ENCODE measurements around the gene PCSK5. TPM values are rescaled to one million over a fixed set of nuclear protein-coding genes. Genes with fewer than 3 reads are reported as not detected.
A peak's percentile ranks its signal among the peaks of the same experiment; 100 is the strongest.

Gene PCSK5
- total and polyA plus RNA-seq, 12 donors, result 2.2 to 31.8 (median 8.4) TPM

GRCh38 chr9:76198336-76198735 is 307.9 kb downstream of the PCSK5 start:
- Histone ChIP-seq H3K36me3 (replicated peaks in 1 of 2) (no peaks in the 10 kb centered on the region), H3K27me3 (no peaks in the 10 kb centered on the region), H3K9me3 (replicated peaks in 1 of 3) (no peaks in the 10 kb centered on the region), H3K4me1 (replicated peaks in 1 of 2) (no peaks in the 10 kb centered on the region), H3K27ac (no peak overlapping the region), H3K4me3 (no peak overlapping the region)
- DNase-seq, result peak in 3 of 7 donors; percentile 18 to 38 (median 22)
- TF ChIP-seq CTCF (IDR thresholded peaks at IDR 0.05), result no peak
- TF ChIP-seq POLR2A (IDR thresholded peaks at IDR 0.05), result no peak
- 51 to 64% (median 58%) methylated on average over 2 of the region's 2 CpGs for WGBS, 4 donors
- intact Hi-C loops (cut with DNase I), result no loop called here

GRCh38 chr9:76200315-76200714 is 309.8 kb downstream of the PCSK5 start:
- H3K27ac ChIP-seq, result no peak overlapping the region
- H3K4me3 ChIP-seq, result no peak overlapping the region
- DNase-seq, result no peak
- WGBS, 4 donors, result 67 to 72% (median 71%) methylated on average over 5 of the region's 5 CpGs
- H3K4me1 ChIP-seq (replicated peaks in 1 of 2), result no peaks in the 10 kb centered on the region
- no peaks in the 10 kb centered on the region for H3K27me3 ChIP-seq
- TF ChIP-seq POLR2A (IDR thresholded peaks at IDR 0.05) (no peak), CTCF (IDR thresholded peaks at IDR 0.05) (no peak)
- H3K9me3 ChIP-seq (replicated peaks in 1 of 3), result no peaks in the 10 kb centered on the region
- H3K36me3 ChIP-seq (replicated peaks in 1 of 2), result no peaks in the 10 kb centered on the region
- intact Hi-C loops (cut with DNase I), result no loop called here

GRCh38 chr9:76200745-76201144 is 310.3 kb downstream of the PCSK5 start:
- Histone ChIP-seq H3K9me3 (replicated peaks in 1 of 3) (no peaks in the 10 kb centered on the region), H3K4me1 (replicated peaks in 1 of 2) (no peaks in the 10 kb centered on the region), H3K4me3 (no peak overlapping the region), H3K36me3 (replicated peaks in 1 of 2) (no peaks in the 10 kb centered on the region), H3K27ac (no peak overlapping the region), H3K27me3 (no peaks in the 10 kb centered on the region)
- DNase-seq, result no peak
- WGBS, 4 donors, result 81 to 87% (median 82%) methylated on average over 2 to 4 of the region's 4 CpGs
- TF ChIP-seq POLR2A (IDR thresholded peaks at IDR 0.05), result no peak
- TF ChIP-seq CTCF (IDR thresholded peaks at IDR 0.05), result no peak
- intact Hi-C loops (cut with DNase I), result no loop called here

GRCh38 chr9:76203373-76203772 is 312.9 kb downstream of the PCSK5 start:
- Histone ChIP-seq H3K27me3 (no peaks in the 10 kb centered on the region), H3K4me3 (no peak overlapping the region), H3K27ac (no peak overlapping the region), H3K9me3 (replicated peaks in 1 of 3) (no peaks in the 10 kb centered on the region), H3K4me1 (replicated peaks in 1 of 2) (no peaks in the 10 kb centered on the region), H3K36me3 (replicated peaks in 1 of 2) (no peaks in the 10 kb centered on the region)
- TF ChIP-seq CTCF (IDR thresholded peaks at IDR 0.05), result no peak
- no peak for TF ChIP-seq POLR2A (IDR thresholded peaks at IDR 0.05)
- DNase-seq, result peak in 1 of 7 donors; percentile 33
- 69 to 74% (median 70%) methylated on average over 3 of the region's 3 CpGs for WGBS, 4 donors
- intact Hi-C loops (cut with DNase I), result no loop called here

All from adrenal gland (tissue), 12 donors.